ENCODE data around the gene TMEM214.
A peak's percentile ranks its signal among the peaks of the same experiment; 100 is the strongest.

The TMEM214 gene

GRCh38 chr2:27032495-27033252, at the start of gene TMEM214:
TMEM214 (plus strand) TSS chr2:27032965; CDS start chr2:27033016, 51 bp downstream.
- Histone ChIP-seq H3K27me3 (ENCODE audit: control insufficient read depth, insufficient read depth, low read length) (no peaks in the 10 kb centered on the region), H3K9me3 (ENCODE audit: control insufficient read depth, low read length) (no peaks in the 10 kb centered on the region), H3K9ac (ENCODE audit: low read length) (peak within 1 kb of the TSS; percentile 87), H3K4me1 (ENCODE audit: control insufficient read depth, insufficient read depth, low read length) (peaks cover 15% of the 10 kb centered on the region), H3K4me3 (ENCODE audit: low read length) (peak within 1 kb of the TSS; percentile 91), H3K36me3 (ENCODE audit: control insufficient read depth, insufficient read depth, low read length) (peaks cover 24% of the 10 kb centered on the region)

GRCh38 chr2:26983746-26984145, 49.0 kb upstream of the TMEM214 start:
- no peak overlapping the region for H3K4me3 ChIP-seq (ENCODE audit: low read length)
- H3K27me3 ChIP-seq (ENCODE audit: control insufficient read depth, insufficient read depth, low read length): no peaks in the 10 kb centered on the region
- H3K9ac ChIP-seq (ENCODE audit: low read length): no peak overlapping the region
- H3K36me3 ChIP-seq (ENCODE audit: control insufficient read depth, insufficient read depth, low read length): no peaks in the 10 kb centered on the region
- H3K4me1 ChIP-seq (ENCODE audit: control insufficient read depth, insufficient read depth, low read length): peaks cover 14% of the 10 kb centered on the region
- no peaks in the 10 kb centered on the region for H3K9me3 ChIP-seq (ENCODE audit: control insufficient read depth, low read length)

- Histone ChIP-seq H3K9me3 (ENCODE audit: control insufficient read depth, low read length) (no peaks in the 10 kb centered on the region), H3K27me3 (ENCODE audit: control insufficient read depth, insufficient read depth, low read length) (no peaks in the 10 kb centered on the region), H3K4me1 (ENCODE audit: control insufficient read depth, insufficient read depth, low read length) (peaks cover 13% of the 10 kb centered on the region), H3K4me3 (ENCODE audit: low read length) (no peak overlapping the region), H3K9ac (ENCODE audit: low read length) (no peak overlapping the region), H3K36me3 (ENCODE audit: control insufficient read depth, insufficient read depth, low read length) (no peaks in the 10 kb centered on the region)
These were observed 47.0 kb upstream of the TMEM214 start for GRCh38 chr2:26985807-26986206.

- H3K4me1 ChIP-seq (ENCODE audit: control insufficient read depth, insufficient read depth, low read length): peaks cover 13% of the 10 kb centered on the region
- no peak overlapping the region for H3K9ac ChIP-seq (ENCODE audit: low read length)
- no peak overlapping the region for H3K4me3 ChIP-seq (ENCODE audit: low read length)
- no peaks in the 10 kb centered on the region for H3K9me3 ChIP-seq (ENCODE audit: control insufficient read depth, low read length)
- H3K27me3 ChIP-seq (ENCODE audit: control insufficient read depth, insufficient read depth, low read length): no peaks in the 10 kb centered on the region
- H3K36me3 ChIP-seq (ENCODE audit: control insufficient read depth, insufficient read depth, low read length): no peaks in the 10 kb centered on the region
These were observed 46.2 kb upstream of the TMEM214 start for GRCh38 chr2:26986576-26986975.

- Histone ChIP-seq H3K27me3 (ENCODE audit: control insufficient read depth, insufficient read depth, low read length) (no peaks in the 10 kb centered on the region), H3K9ac (ENCODE audit: low read length) (no peak overlapping the region), H3K4me1 (ENCODE audit: control insufficient read depth, insufficient read depth, low read length) (no peaks in the 10 kb centered on the region), H3K36me3 (ENCODE audit: control insufficient read depth, insufficient read depth, low read length) (no peaks in the 10 kb centered on the region), H3K4me3 (ENCODE audit: low read length) (no peak overlapping the region), H3K9me3 (ENCODE audit: control insufficient read depth, low read length) (no peaks in the 10 kb centered on the region)
These were observed 44.5 kb upstream of the TMEM214 start for GRCh38 chr2:26988058-26988860.

- no peak overlapping the region for H3K4me3 ChIP-seq (ENCODE audit: low read length)
- no peaks in the 10 kb centered on the region for H3K4me1 ChIP-seq (ENCODE audit: control insufficient read depth, insufficient read depth, low read length)
- no peaks in the 10 kb centered on the region for H3K27me3 ChIP-seq (ENCODE audit: control insufficient read depth, insufficient read depth, low read length)
- no peaks in the 10 kb centered on the region for H3K36me3 ChIP-seq (ENCODE audit: control insufficient read depth, insufficient read depth, low read length)
- no peak overlapping the region for H3K9ac ChIP-seq (ENCODE audit: low read length)
- H3K9me3 ChIP-seq (ENCODE audit: control insufficient read depth, low read length): no peaks in the 10 kb centered on the region
These were observed 43.6 kb upstream of the TMEM214 start for GRCh38 chr2:26989156-26989555.

GRCh38 chr2:26991717-26992116, 41.0 kb upstream of the TMEM214 start:
- Histone ChIP-seq H3K4me1 (ENCODE audit: control insufficient read depth, insufficient read depth, low read length) (no peaks in the 10 kb centered on the region), H3K4me3 (ENCODE audit: low read length) (no peak overlapping the region), H3K9ac (ENCODE audit: low read length) (no peak overlapping the region), H3K9me3 (ENCODE audit: control insufficient read depth, low read length) (no peaks in the 10 kb centered on the region), H3K36me3 (ENCODE audit: control insufficient read depth, insufficient read depth, low read length) (no peaks in the 10 kb centered on the region), H3K27me3 (ENCODE audit: control insufficient read depth, insufficient read depth, low read length) (no peaks in the 10 kb centered on the region)

GRCh38 chr2:26993768-26994167, 39.0 kb upstream of the TMEM214 start:
- Histone ChIP-seq H3K9me3 (ENCODE audit: control insufficient read depth, low read length) (no peaks in the 10 kb centered on the region), H3K36me3 (ENCODE audit: control insufficient read depth, insufficient read depth, low read length) (no peaks in the 10 kb centered on the region)

GRCh38 chr2:26994983-26995382, 37.8 kb upstream of the TMEM214 start:
- Histone ChIP-seq H3K9me3 (ENCODE audit: control insufficient read depth, low read length) (no peaks in the 10 kb centered on the region), H3K27me3 (ENCODE audit: control insufficient read depth, insufficient read depth, low read length) (no peaks in the 10 kb centered on the region), H3K4me3 (ENCODE audit: low read length) (no peak overlapping the region), H3K9ac (ENCODE audit: low read length) (no peak overlapping the region), H3K36me3 (ENCODE audit: control insufficient read depth, insufficient read depth, low read length) (no peaks in the 10 kb centered on the region), H3K4me1 (ENCODE audit: control insufficient read depth, insufficient read depth, low read length) (no peaks in the 10 kb centered on the region)

More at GRCh38 chr2:26993768-26994167, 39.0 kb upstream of the TMEM214 start:
- Histone ChIP-seq H3K9ac (ENCODE audit: low read length) (no peak overlapping the region), H3K4me1 (ENCODE audit: control insufficient read depth, insufficient read depth, low read length) (no peaks in the 10 kb centered on the region), H3K27me3 (ENCODE audit: control insufficient read depth, insufficient read depth, low read length) (no peaks in the 10 kb centered on the region), H3K4me3 (ENCODE audit: low read length) (no peak overlapping the region)

- H3K4me3 ChIP-seq (ENCODE audit: low read length): no peak overlapping the region
- no peaks in the 10 kb centered on the region for H3K9me3 ChIP-seq (ENCODE audit: control insufficient read depth, low read length)
- H3K36me3 ChIP-seq (ENCODE audit: control insufficient read depth, insufficient read depth, low read length): no peaks in the 10 kb centered on the region
- H3K9ac ChIP-seq (ENCODE audit: low read length): no peak overlapping the region
- no peaks in the 10 kb centered on the region for H3K27me3 ChIP-seq (ENCODE audit: control insufficient read depth, insufficient read depth, low read length)
- H3K4me1 ChIP-seq (ENCODE audit: control insufficient read depth, insufficient read depth, low read length): no peaks in the 10 kb centered on the region
These were observed 35.4 kb upstream of the TMEM214 start for GRCh38 chr2:26997394-26997793.

- Histone ChIP-seq H3K4me3 (ENCODE audit: low read length) (no peak overlapping the region), H3K9ac (ENCODE audit: low read length) (no peak overlapping the region)
These were observed 34.4 kb upstream of the TMEM214 start for GRCh38 chr2:26998323-26998722.

GRCh38 chr2:27000228-27000627, 32.5 kb upstream of the TMEM214 start:
- H3K4me1 ChIP-seq (ENCODE audit: control insufficient read depth, insufficient read depth, low read length): no peaks in the 10 kb centered on the region
- H3K9me3 ChIP-seq (ENCODE audit: control insufficient read depth, low read length): no peaks in the 10 kb centered on the region
- no peaks in the 10 kb centered on the region for H3K36me3 ChIP-seq (ENCODE audit: control insufficient read depth, insufficient read depth, low read length)
- H3K27me3 ChIP-seq (ENCODE audit: control insufficient read depth, insufficient read depth, low read length): no peaks in the 10 kb centered on the region
- H3K9ac ChIP-seq (ENCODE audit: low read length): no peak overlapping the region
- no peak overlapping the region for H3K4me3 ChIP-seq (ENCODE audit: low read length)

More at GRCh38 chr2:26998323-26998722, 34.4 kb upstream of the TMEM214 start:
- Histone ChIP-seq H3K27me3 (ENCODE audit: control insufficient read depth, insufficient read depth, low read length) (no peaks in the 10 kb centered on the region), H3K9me3 (ENCODE audit: control insufficient read depth, low read length) (no peaks in the 10 kb centered on the region), H3K36me3 (ENCODE audit: control insufficient read depth, insufficient read depth, low read length) (no peaks in the 10 kb centered on the region), H3K4me1 (ENCODE audit: control insufficient read depth, insufficient read depth, low read length) (no peaks in the 10 kb centered on the region)

Measured in mucosa of stomach (tissue), 1 donor.